ENCODE results near the gene SLC17A9.
A peak's percentile ranks its signal among the peaks of the same experiment; 100 is the strongest.

SLC17A9 gene

DNA sequence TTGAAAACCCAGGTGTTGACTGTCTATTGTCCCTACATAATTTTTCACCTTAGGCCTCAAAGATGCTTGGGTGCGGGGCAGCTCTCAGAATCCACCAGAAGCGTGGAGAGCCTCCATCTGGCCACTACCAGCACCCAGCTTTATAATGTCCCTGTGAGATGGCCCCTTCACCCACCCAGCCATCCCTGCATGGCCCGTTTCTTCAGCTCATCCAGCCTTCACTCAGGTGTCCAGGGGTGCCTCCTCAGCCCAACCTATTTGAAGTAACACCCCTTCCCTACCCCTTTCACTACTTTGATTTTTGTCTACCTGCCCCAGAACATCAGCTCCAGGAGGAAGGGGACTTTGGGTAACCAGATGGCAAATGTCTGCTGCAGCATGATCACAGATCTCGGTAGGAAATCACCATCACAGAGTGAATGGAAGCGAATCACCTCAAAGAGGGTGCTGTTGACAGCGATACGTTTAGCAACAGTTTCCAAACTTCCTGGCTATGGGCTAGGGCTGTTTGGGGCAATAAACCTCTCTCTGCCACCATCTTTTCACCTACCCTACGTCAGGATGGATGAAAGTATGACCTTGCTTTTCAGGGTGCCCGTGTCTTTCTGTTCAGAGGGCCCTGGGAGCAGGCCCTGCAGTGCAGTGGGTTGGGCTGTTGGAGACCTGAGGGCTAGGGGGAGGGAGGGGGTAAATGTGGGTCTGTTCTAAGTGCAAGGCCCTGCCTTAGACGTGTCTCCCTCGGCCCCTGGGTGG lies 1.2 kb upstream of the SLC17A9 start:
- Histone ChIP-seq H3K36me3 (ENCODE audit: control insufficient read depth, insufficient read depth, low read length) (peaks cover 23% of the 10 kb centered on the region), H3K4me3 (replicated peaks; ENCODE audit: low read depth, low read length) (peak overlapping the region; percentile 91), H3K27me3 (replicated peaks; ENCODE audit: control insufficient read depth, insufficient read depth, low read length) (no peaks in the 10 kb centered on the region)
- no peak for TF ChIP-seq CTCF (IDR thresholded peaks at IDR 0.05; ENCODE audit: insufficient read depth, low read length, poor library complexity, severe bottlenecking)
- no peak for DNase-seq (ENCODE audit: extremely low read depth, insufficient read length)

GRCh38 chr20:62951896-62952372 lies 575 bp upstream of the SLC17A9 start:
- DNase-seq (ENCODE audit: extremely low read depth, insufficient read length): no peak
- peak overlapping the region; percentile 91 for H3K4me3 ChIP-seq (replicated peaks; ENCODE audit: low read depth, low read length)
- no peak for TF ChIP-seq CTCF (IDR thresholded peaks at IDR 0.05; ENCODE audit: insufficient read depth, low read length, poor library complexity, severe bottlenecking)

GRCh38 chr20:62952968-62953838 lies 694 bp downstream of the SLC17A9 start:
- peak; percentile 21 for TF ChIP-seq CTCF (IDR thresholded peaks at IDR 0.05; ENCODE audit: insufficient read depth, low read length, poor library complexity, severe bottlenecking)
- DNase-seq (ENCODE audit: extremely low read depth, insufficient read length): peak; percentile 52
- peaks cover 27% of the 10 kb centered on the region for H3K36me3 ChIP-seq (ENCODE audit: control insufficient read depth, insufficient read depth, low read length)
- peak overlapping the region; percentile 91 for H3K4me3 ChIP-seq (replicated peaks; ENCODE audit: low read depth, low read length)
- H3K27me3 ChIP-seq (replicated peaks; ENCODE audit: control insufficient read depth, insufficient read depth, low read length): no peaks in the 10 kb centered on the region

More at GRCh38 chr20:62951896-62952372, 575 bp upstream of the SLC17A9 start:
- Histone ChIP-seq H3K27me3 (replicated peaks; ENCODE audit: control insufficient read depth, insufficient read depth, low read length) (no peaks in the 10 kb centered on the region), H3K36me3 (ENCODE audit: control insufficient read depth, insufficient read depth, low read length) (peaks cover 24% of the 10 kb centered on the region)

DNA sequence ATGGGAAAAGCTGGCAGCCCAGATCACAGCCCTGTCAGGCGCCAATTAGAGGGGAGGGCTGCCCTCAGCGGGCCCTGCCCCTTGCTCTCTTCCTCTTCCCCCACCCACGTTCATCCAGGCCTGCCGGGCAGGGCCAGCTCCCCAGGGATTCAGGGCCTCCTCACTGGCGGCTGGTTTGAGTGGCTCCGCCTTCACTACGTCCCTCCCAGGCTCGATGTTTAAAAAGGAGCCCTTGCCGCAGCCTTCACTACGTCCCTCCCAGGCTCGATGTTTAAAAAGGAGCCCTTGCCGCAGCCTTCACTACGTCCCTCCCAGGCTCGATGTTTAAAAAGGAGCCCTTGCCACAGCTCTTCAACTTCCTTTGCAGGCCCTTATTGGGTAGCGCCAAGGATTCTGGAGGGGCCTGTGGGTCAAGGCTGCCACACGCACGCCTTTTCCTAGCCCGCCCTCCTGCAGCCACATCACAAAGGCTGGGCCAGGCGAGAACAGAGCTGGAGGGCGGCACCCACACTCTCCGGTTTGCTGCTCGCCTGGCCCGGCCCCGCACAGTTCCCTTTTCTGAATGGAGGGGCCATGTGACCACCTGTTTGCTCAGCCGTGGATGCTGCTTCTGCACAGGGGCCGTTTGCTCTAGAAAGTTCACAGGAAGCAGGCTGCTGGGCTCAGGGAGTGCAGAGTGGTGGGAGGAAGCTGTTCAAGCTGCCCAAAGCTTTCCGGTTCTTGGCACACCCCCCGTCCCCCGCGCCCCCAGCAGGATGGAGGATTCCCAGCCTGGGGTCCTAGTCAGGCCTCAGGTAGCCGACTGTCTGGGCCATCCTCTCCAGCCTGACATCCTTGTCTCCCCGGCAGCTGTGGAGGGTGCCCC lies 1.6 kb downstream of the SLC17A9 start:
- no peaks in the 10 kb centered on the region for H3K27me3 ChIP-seq (replicated peaks; ENCODE audit: control insufficient read depth, insufficient read depth, low read length)
- peaks cover 31% of the 10 kb centered on the region for H3K36me3 ChIP-seq (ENCODE audit: control insufficient read depth, insufficient read depth, low read length)
- no peak for TF ChIP-seq CTCF (IDR thresholded peaks at IDR 0.05; ENCODE audit: insufficient read depth, low read length, poor library complexity, severe bottlenecking)
- H3K4me3 ChIP-seq (replicated peaks; ENCODE audit: low read depth, low read length): peak overlapping the region; percentile 91
- peak; percentile 87 for DNase-seq (ENCODE audit: extremely low read depth, insufficient read length)
